ENCODE measurements around the gene NRXN2.

Gene NRXN2

DNA sequence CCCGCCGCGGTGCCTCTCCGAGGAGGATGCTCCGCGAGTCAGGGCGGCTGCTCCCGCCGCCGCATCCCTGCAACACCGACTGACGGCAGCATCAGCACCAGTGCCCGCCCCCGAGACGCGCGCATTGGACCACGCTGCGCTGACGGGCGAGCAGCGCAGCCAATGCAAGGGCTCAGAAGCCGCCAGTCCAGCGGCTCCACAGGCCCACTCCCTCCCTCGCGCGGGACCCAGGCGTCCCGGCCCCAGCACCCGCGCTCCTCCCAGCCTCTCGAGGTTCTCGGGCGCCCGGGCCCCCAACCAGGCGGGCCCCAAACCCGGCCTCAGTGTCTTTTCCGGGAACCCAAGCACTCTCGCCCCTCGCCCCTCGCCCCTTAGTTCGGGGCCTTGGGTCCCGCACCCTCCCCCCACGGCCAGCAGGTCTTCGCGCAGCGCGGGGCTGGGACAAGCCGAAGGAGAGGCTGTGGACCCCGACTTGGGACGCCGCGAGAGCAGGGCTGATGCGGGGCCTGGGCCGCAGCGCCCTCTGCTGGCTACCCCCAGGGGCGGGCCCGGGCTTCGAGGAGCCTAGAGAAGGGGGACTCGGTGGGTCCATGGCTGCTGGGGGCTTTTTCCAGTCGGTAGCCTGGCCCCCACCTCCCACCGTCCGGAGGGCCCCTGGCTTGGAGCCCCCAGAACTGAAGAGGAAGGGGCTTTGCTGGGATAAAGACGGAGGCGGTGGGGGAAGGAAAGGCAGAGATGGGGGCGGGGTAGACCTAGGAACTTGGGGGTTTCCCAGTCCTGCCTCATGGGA is at the start of gene NRXN2:
Gene NRXN2, minus strand, starts transcription at position 81 of the 790 bp plus-strand sequence. CDS start 9,498 bp downstream, outside the sequence.
- Histone ChIP-seq H3K9me3 (ENCODE audit: control insufficient read depth in 2 of 2, low read length in 2 of 2) (no peaks in the 10 kb centered on the region), H3K27ac (ENCODE audit: low read length) (no peak within 1 kb of the TSS), H3K4me3 (ENCODE audit: low read length in 2 of 2) (peak within 1 kb of the TSS; percentile 64 to 74), H3K4me1 (ENCODE audit: control insufficient read depth, insufficient read depth, low read length) (peaks cover 5% of the 10 kb centered on the region), H3K36me3 (ENCODE audit: control insufficient read depth in 2 of 2, insufficient read depth in 2 of 2, low read length in 2 of 2) (peaks cover 0 to 3% of the 10 kb centered on the region in 2 donors), H3K27me3 (ENCODE audit: control insufficient read depth in 1 of 2, insufficient read depth in 2 of 2, low read length in 2 of 2) (peaks cover 16 to 21% of the 10 kb centered on the region in 2 donors), H3K9ac (ENCODE audit: low read length in 2 of 2) (peak within 1 kb of the TSS in 1 of 2 donors; percentile 59)

DNA sequence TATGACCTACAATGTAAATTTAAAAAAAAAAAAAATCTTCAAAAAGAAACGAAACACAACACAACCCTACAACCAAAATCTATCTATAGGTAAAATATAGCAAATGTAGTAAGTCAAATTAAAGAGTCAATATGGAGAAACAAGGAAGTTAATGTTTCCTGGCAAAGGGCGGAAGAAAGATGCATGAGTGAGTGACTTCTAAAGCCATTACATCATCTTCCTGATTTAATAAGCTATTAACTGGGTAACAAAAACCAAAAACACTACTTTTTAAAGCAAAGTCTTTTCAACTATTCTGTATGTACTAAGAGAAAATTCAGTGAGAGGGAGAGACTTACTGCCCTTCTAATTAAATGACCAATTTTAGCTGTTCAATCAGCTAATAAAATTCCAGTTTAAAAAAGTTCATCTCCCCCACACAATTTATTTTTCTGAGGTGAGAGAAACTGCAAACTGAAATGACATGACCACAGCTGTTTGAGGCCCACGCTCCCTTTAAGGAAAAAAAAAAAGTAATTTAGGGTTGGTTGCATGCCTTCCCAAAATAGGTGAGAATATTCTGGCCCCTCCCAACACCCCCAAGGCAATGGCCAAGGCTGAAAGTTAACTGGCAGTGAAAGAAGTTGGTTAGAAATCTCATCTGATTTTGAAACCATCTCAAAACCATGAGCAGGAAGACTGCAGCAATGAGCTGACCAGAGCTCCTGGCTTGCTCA is 49.5 kb upstream of the NRXN2 start:
- no peaks in the 10 kb centered on the region for H3K9me3 ChIP-seq (ENCODE audit: control insufficient read depth in 2 of 2, low read length in 2 of 2)
- peaks cover 75 to 90% of the 10 kb centered on the region in 2 donors for H3K36me3 ChIP-seq (ENCODE audit: control insufficient read depth in 2 of 2, insufficient read depth in 2 of 2, low read length in 2 of 2)
- H3K9ac ChIP-seq (ENCODE audit: low read length in 2 of 2) = no peak overlapping the region
- H3K27me3 ChIP-seq (ENCODE audit: control insufficient read depth in 1 of 2, insufficient read depth in 2 of 2, low read length in 2 of 2) = no peaks in the 10 kb centered on the region
- no peak overlapping the region for H3K27ac ChIP-seq (ENCODE audit: low read length)
- peaks cover 36% of the 10 kb centered on the region for H3K4me1 ChIP-seq (ENCODE audit: control insufficient read depth, insufficient read depth, low read length)
- H3K4me3 ChIP-seq (ENCODE audit: low read length in 2 of 2) = no peak overlapping the region

- Histone ChIP-seq H3K27me3 (ENCODE audit: control insufficient read depth in 1 of 2, insufficient read depth in 2 of 2, low read length in 2 of 2) (no peaks in the 10 kb centered on the region), H3K36me3 (ENCODE audit: control insufficient read depth in 2 of 2, insufficient read depth in 2 of 2, low read length in 2 of 2) (peaks cover 81 to 93% of the 10 kb centered on the region in 2 donors), H3K9me3 (ENCODE audit: control insufficient read depth in 2 of 2, low read length in 2 of 2) (no peaks in the 10 kb centered on the region), H3K4me1 (ENCODE audit: control insufficient read depth, insufficient read depth, low read length) (peaks cover 34% of the 10 kb centered on the region), H3K27ac (ENCODE audit: low read length) (peak overlapping the region; percentile 7), H3K4me3 (ENCODE audit: low read length in 2 of 2) (no peak overlapping the region), H3K9ac (ENCODE audit: low read length in 2 of 2) (no peak overlapping the region)
Measured at GRCh38 chr11:64771861-64772260, 48.9 kb upstream of the NRXN2 start.

DNA sequence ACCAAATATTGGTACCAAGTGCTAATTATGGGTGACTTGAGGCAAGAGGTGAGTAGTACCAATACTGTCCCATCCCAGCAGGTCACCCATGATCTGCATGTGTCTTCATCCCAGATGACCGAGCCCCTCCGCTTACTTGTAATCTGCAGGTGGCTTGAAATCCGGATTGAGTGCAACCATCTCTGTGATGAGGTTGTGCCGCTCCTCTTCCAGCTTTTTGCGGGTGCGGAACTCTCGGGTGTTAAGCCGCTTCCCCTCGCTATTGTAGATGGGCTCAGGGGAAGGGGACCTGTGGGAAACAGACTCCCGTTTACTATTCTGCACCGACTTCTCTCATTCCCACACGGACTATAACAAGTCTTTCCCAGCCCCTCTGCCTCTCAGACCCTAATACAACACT is 47.1 kb upstream of the NRXN2 start:
- peaks cover 22% of the 10 kb centered on the region for H3K4me1 ChIP-seq (ENCODE audit: control insufficient read depth, insufficient read depth, low read length)
- no peak overlapping the region for H3K4me3 ChIP-seq (ENCODE audit: low read length in 2 of 2)
- peaks cover 80 to 84% of the 10 kb centered on the region in 2 donors for H3K36me3 ChIP-seq (ENCODE audit: control insufficient read depth in 2 of 2, insufficient read depth in 2 of 2, low read length in 2 of 2)
- H3K27ac ChIP-seq (ENCODE audit: low read length) = no peak overlapping the region
- H3K9me3 ChIP-seq (ENCODE audit: control insufficient read depth in 2 of 2, low read length in 2 of 2) = no peaks in the 10 kb centered on the region
- H3K9ac ChIP-seq (ENCODE audit: low read length in 2 of 2) = no peak overlapping the region
- no peaks in the 10 kb centered on the region for H3K27me3 ChIP-seq (ENCODE audit: control insufficient read depth in 1 of 2, insufficient read depth in 2 of 2, low read length in 2 of 2)

GRCh38 chr11:64769283-64769682 is 46.3 kb upstream of the NRXN2 start:
- Histone ChIP-seq H3K27me3 (ENCODE audit: control insufficient read depth in 1 of 2, insufficient read depth in 2 of 2, low read length in 2 of 2) (no peaks in the 10 kb centered on the region), H3K4me1 (ENCODE audit: control insufficient read depth, insufficient read depth, low read length) (peaks cover 29% of the 10 kb centered on the region), H3K9ac (ENCODE audit: low read length in 2 of 2) (no peak overlapping the region), H3K4me3 (ENCODE audit: low read length in 2 of 2) (no peak overlapping the region), H3K9me3 (ENCODE audit: control insufficient read depth in 2 of 2, low read length in 2 of 2) (no peaks in the 10 kb centered on the region), H3K36me3 (ENCODE audit: control insufficient read depth in 2 of 2, insufficient read depth in 2 of 2, low read length in 2 of 2) (peaks cover 84 to 86% of the 10 kb centered on the region in 2 donors), H3K27ac (ENCODE audit: low read length) (no peak overlapping the region)

GRCh38 chr11:64768300-64768694 is 45.3 kb upstream of the NRXN2 start:
- Histone ChIP-seq H3K9ac (ENCODE audit: low read length in 2 of 2) (no peak overlapping the region), H3K4me3 (ENCODE audit: low read length in 2 of 2) (no peak overlapping the region), H3K4me1 (ENCODE audit: control insufficient read depth, insufficient read depth, low read length) (peaks cover 35% of the 10 kb centered on the region), H3K9me3 (ENCODE audit: control insufficient read depth in 2 of 2, low read length in 2 of 2) (no peaks in the 10 kb centered on the region), H3K27ac (ENCODE audit: low read length) (peak overlapping the region; percentile 78), H3K27me3 (ENCODE audit: control insufficient read depth in 1 of 2, insufficient read depth in 2 of 2, low read length in 2 of 2) (no peaks in the 10 kb centered on the region), H3K36me3 (ENCODE audit: control insufficient read depth in 2 of 2, insufficient read depth in 2 of 2, low read length in 2 of 2) (peaks cover 83 to 88% of the 10 kb centered on the region in 2 donors)

DNA sequence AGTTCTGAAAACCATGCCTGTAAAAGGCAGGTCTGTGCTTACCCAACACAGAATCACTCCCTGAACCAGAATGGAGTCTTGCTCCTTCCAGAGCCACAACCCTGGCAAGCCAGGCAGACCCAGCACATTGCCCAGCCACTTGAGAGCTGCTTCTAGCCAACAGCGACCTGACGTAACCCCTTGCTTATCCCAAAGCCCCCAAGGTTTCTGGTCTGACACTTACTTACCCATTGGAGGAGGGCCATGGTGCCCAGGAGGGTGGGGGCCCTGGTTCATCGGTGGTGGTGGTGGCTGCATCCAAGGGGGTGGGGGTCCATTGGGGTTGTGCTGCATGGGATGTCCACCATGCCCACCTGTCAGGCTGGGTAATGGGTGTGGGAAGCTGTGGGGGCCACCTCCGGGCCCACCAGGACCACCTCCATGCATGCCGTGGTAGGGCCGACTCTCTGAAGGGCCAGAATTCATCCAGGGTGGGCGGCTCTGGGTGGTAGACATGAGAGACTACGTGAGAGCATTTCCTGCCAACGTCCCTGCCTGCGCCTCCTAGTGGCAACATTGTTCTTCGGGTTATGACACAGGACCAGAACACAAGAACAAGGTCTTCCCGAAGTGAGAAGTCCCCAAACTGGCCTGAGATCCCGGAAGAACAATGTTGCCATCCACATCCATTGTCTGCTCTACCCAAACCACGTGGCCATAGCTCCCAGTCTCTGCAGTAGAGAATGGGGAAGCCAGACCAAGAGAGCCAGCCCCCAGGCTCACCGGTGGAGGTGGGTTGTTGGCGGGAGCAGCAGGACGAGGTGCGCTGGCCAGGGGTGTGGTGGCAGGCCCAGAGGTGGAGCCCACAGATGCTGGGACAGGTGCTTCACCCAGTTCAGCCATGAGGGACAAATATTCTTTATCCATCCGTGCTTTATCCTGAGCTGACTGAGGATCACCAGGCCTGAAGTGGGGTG is 44.6 kb upstream of the NRXN2 start:
- Histone ChIP-seq H3K9me3 (ENCODE audit: control insufficient read depth in 2 of 2, low read length in 2 of 2) (no peaks in the 10 kb centered on the region), H3K27ac (ENCODE audit: low read length) (peak overlapping the region; percentile 78), H3K27me3 (ENCODE audit: control insufficient read depth in 1 of 2, insufficient read depth in 2 of 2, low read length in 2 of 2) (no peaks in the 10 kb centered on the region), H3K36me3 (ENCODE audit: control insufficient read depth in 2 of 2, insufficient read depth in 2 of 2, low read length in 2 of 2) (peaks cover 82% of the 10 kb centered on the region in 2 donors), H3K4me1 (ENCODE audit: control insufficient read depth, insufficient read depth, low read length) (peaks cover 35% of the 10 kb centered on the region), H3K4me3 (ENCODE audit: low read length in 2 of 2) (no peak overlapping the region), H3K9ac (ENCODE audit: low read length in 2 of 2) (peak overlapping the region in 1 of 2 donors; percentile 5)

GRCh38 chr11:64766881-64767280 is 43.9 kb upstream of the NRXN2 start:
- H3K9me3 ChIP-seq (ENCODE audit: control insufficient read depth in 2 of 2, low read length in 2 of 2) = no peaks in the 10 kb centered on the region
- peak overlapping the region; percentile 78 for H3K27ac ChIP-seq (ENCODE audit: low read length)
- H3K9ac ChIP-seq (ENCODE audit: low read length in 2 of 2) = peak overlapping the region in 1 of 2 donors; percentile 5
- peaks cover 38% of the 10 kb centered on the region for H3K4me1 ChIP-seq (ENCODE audit: control insufficient read depth, insufficient read depth, low read length)
- no peak overlapping the region for H3K4me3 ChIP-seq (ENCODE audit: low read length in 2 of 2)
- peaks cover 79 to 80% of the 10 kb centered on the region in 2 donors for H3K36me3 ChIP-seq (ENCODE audit: control insufficient read depth in 2 of 2, insufficient read depth in 2 of 2, low read length in 2 of 2)
- no peaks in the 10 kb centered on the region for H3K27me3 ChIP-seq (ENCODE audit: control insufficient read depth in 1 of 2, insufficient read depth in 2 of 2, low read length in 2 of 2)

DNA sequence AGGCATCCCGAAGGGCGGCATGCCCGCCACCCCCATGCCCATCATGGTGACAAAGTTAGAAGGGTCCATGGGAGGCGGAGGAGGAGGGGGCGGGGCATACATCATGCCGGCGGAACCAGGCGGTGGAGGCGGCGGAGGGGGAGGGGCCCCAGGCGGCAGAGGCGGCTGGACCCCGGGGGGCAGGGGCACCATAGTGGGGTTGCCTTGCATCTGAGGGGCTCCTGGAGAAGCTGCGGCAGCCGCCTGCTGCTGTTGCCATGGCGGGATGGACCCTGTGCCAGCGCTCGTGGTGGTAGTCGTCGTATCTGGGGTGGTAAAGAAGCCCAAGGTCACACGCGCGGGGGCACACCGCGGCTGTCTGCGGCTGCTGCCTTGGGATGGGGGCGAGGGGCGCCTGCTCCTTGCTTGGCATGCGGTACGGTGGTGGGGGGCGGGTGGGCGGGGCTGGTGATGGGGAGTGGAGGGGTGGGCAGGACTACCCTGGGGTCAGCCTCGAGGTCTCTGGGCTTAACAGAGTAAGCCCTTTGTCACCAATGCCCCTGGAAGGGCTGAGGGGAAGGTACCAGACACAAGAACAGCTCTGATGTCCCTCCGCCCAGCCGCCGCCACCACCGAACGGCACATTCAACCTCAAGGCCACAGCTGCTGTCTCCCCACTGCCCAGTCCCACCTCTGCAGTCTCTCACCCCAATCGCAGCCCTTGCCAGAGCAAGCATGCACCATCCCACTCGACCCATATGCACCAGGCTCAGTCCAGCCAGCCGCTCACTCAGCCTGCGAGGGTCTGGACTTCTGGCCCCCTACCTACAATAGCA is 43.1 kb upstream of the NRXN2 start:
- H3K36me3 ChIP-seq (ENCODE audit: control insufficient read depth in 2 of 2, insufficient read depth in 2 of 2, low read length in 2 of 2) = peaks cover 71 to 72% of the 10 kb centered on the region in 2 donors
- H3K27ac ChIP-seq (ENCODE audit: low read length) = no peak overlapping the region
- peaks cover 44% of the 10 kb centered on the region for H3K4me1 ChIP-seq (ENCODE audit: control insufficient read depth, insufficient read depth, low read length)

More for the DNA sequence above, 43.1 kb upstream of the NRXN2 start:
- H3K4me3 ChIP-seq (ENCODE audit: low read length in 2 of 2) = no peak overlapping the region
- H3K9me3 ChIP-seq (ENCODE audit: control insufficient read depth in 2 of 2, low read length in 2 of 2) = no peaks in the 10 kb centered on the region
- H3K27me3 ChIP-seq (ENCODE audit: control insufficient read depth in 1 of 2, insufficient read depth in 2 of 2, low read length in 2 of 2) = no peaks in the 10 kb centered on the region
- no peak overlapping the region for H3K9ac ChIP-seq (ENCODE audit: low read length in 2 of 2)

All from stomach smooth muscle (tissue), 2 donors.